Activated CD8-positive, alpha-beta T cell treated with anti-CD3 and anti-CD28 coated beads, Interleukin-2, amount 10 ng/mL, durations not matched to agents 7 days and 5 days (primary cell): ENCODE results near the gene GAGE10. TPM values are rescaled to one million over a fixed set of nuclear protein-coding genes. Genes with fewer than 3 reads are reported as not detected.
A peak's percentile ranks its signal among the peaks of the same experiment; 100 is the strongest.

Experiments
- ATAC-seq: fragments of 150-1000 bp; cut with Tn5 transposase; one replicate; pipeline ENCODE4 v1.10.0; 2021; ENCODE audit warnings: moderate library complexity
- CTCF ChIA-PET: fragments of 350-600 bp; sonication (Branson Sonifier 250); formaldehyde crosslinking; loops from one replicate; lab custom pipeline; 2021; ENCODE audit warnings: antibody characterized with exemption; lab: Charles Lee
- POLR2A ChIA-PET: fragments of 350-600 bp; sonication (Branson Sonifier 250); formaldehyde crosslinking; loops from one replicate; lab custom pipeline; 2021; ENCODE audit warnings: antibody characterized with exemption; lab: Charles Lee
- DNase-seq: peaks from one replicate; pipeline ENCODE4 v3.0.0-alpha.2; 2020
- H3K27ac Mint-ChIP-seq: one replicate; pipeline ENCODE4 v1.8.0; 2021; ENCODE audit warnings: mild to moderate bottlenecking, mixed read lengths
- H3K27me3 Mint-ChIP-seq: one replicate; pipeline ENCODE4 v1.8.0; 2021; ENCODE audit warnings: low read depth, mixed read lengths
- H3K36me3 Mint-ChIP-seq: one replicate; pipeline ENCODE4 v1.8.0; 2021; ENCODE audit warnings: low read depth, mixed read lengths
- H3K4me1 Mint-ChIP-seq: one replicate; pipeline ENCODE4 v1.8.0; 2021; ENCODE audit warnings: low read depth, mixed read lengths
- H3K4me3 Mint-ChIP-seq: one replicate; pipeline ENCODE4 v1.8.0; 2021; ENCODE audit warnings: mild to moderate bottlenecking, mixed read lengths
- H3K9me3 Mint-ChIP-seq: one replicate; pipeline ENCODE4 v1.8.0; 2022; ENCODE audit warnings: mixed read lengths; ENCODE audit not compliant: insufficient read depth
- total RNA-seq, 2 experiments: library from RNA; stranded (reverse); gene quantifications; one replicate each; pipeline ENCODE4 v1.2.3, GENCODE V29; 2021

The GAGE10 gene
- total RNA-seq, 2 experiments from 2014 or later: not detected

GRCh38 chrX:49266523-49267445 lies 36.7 kb upstream of the GAGE10 start:
- ChIA-PET POLR2A (interaction anchor here (1.2 kb wide), 1 partner anchor 76 kb away, joined by 6 read pairs; no protein-coding TSS in a partner anchor), CTCF (interaction anchor here (2.5 kb wide), 1 partner anchor 74 kb away, joined by 11 read pairs; no protein-coding TSS in a partner anchor)
- H3K27ac Mint-ChIP-seq: peak overlapping the region; percentile 39

GRCh38 chrX:49268702-49269009 lies 34.8 kb upstream of the GAGE10 start:
- Mint-ChIP-seq H3K4me3 (peak overlapping the region; percentile 82), H3K4me1 (peaks cover 56% of the 10 kb centered on the region), H3K9me3 (no peaks in the 10 kb centered on the region), H3K27ac (peak overlapping the region; percentile 99), H3K36me3 (peaks cover 12% of the 10 kb centered on the region), H3K27me3 (no peaks in the 10 kb centered on the region)
- CTCF ChIA-PET: interaction anchor here (0.9 to 2.5 kb wide), 3 partner anchors 41 to 113 kb away, joined by 3 to 11 read pairs (median 3); no protein-coding TSS in a partner anchor
- ATAC-seq: no peak
- POLR2A ChIA-PET: interaction anchor here (0.7 to 1.6 kb wide), 5 partner anchors 9 to 33 kb away, joined by 3 to 10 read pairs (median 7); partner anchors contain the start of gene CCDC22
- no peak for DNase-seq

More at GRCh38 chrX:49266523-49267445, 36.7 kb upstream of the GAGE10 start:
- DNase-seq (no peak), ATAC-seq (no peak)
- H3K36me3 Mint-ChIP-seq: peaks cover 13% of the 10 kb centered on the region
- H3K27me3 Mint-ChIP-seq: no peaks in the 10 kb centered on the region
- peaks cover 51% of the 10 kb centered on the region for H3K4me1 Mint-ChIP-seq
- no peaks in the 10 kb centered on the region for H3K9me3 Mint-ChIP-seq
- H3K4me3 Mint-ChIP-seq: no peak overlapping the region

- peak; percentile 86 for ATAC-seq
- peaks cover 56% of the 10 kb centered on the region for H3K4me1 Mint-ChIP-seq
- POLR2A ChIA-PET: interaction anchor here (0.7 to 1.6 kb wide), 5 partner anchors 10 to 34 kb away, joined by 3 to 10 read pairs (median 7); partner anchors contain the start of gene CCDC22
- peak overlapping the region; percentile 99 for H3K27ac Mint-ChIP-seq
- H3K4me3 Mint-ChIP-seq: peak overlapping the region; percentile 82
- H3K36me3 Mint-ChIP-seq: peaks cover 12% of the 10 kb centered on the region
- CTCF ChIA-PET: interaction anchor here (0.9 to 2.5 kb wide), 3 partner anchors 40 to 113 kb away, joined by 3 to 11 read pairs (median 3); no protein-coding TSS in a partner anchor
- H3K9me3 Mint-ChIP-seq: no peaks in the 10 kb centered on the region
- peak; percentile 96 for DNase-seq
- H3K27me3 Mint-ChIP-seq: no peaks in the 10 kb centered on the region
Measured at GRCh38 chrX:49269010-49269766, 34.3 kb upstream of the GAGE10 start.

- Mint-ChIP-seq H3K9me3 (no peaks in the 10 kb centered on the region), H3K4me1 (peaks cover 56% of the 10 kb centered on the region), H3K27ac (peak within 1 kb of the TSS; percentile 99), H3K27me3 (no peaks in the 10 kb centered on the region), H3K4me3 (peak within 1 kb of the TSS; percentile 82), H3K36me3 (peaks cover 18% of the 10 kb centered on the region)
- CTCF ChIA-PET: interaction anchor here (1.0 kb wide), 1 partner anchor 40 kb away, joined by 3 read pairs; no protein-coding TSS in a partner anchor
- DNase-seq (no peak), ATAC-seq (peak; percentile 6)
- POLR2A ChIA-PET: interaction anchor here (1.5 to 1.6 kb wide), 2 partner anchors 21 to 34 kb away, joined by 4 to 8 read pairs; partner anchors contain the start of gene CCDC22
Measured at GRCh38 chrX:49269767-49270248, 33.6 kb upstream of the GAGE10 start, which contains the start of gene PPP1R3F. TSS of gene PPP1R3F (plus strand) at chrX:49269793. CDS start at chrX:49269870, 77 bp downstream.

GRCh38 chrX:49270249-49270921 lies 33.1 kb upstream of the GAGE10 start:
- Mint-ChIP-seq H3K27me3 (no peaks in the 10 kb centered on the region), H3K4me1 (peaks cover 58% of the 10 kb centered on the region), H3K27ac (peak overlapping the region; percentile 83), H3K4me3 (peak overlapping the region; percentile 74), H3K36me3 (peaks cover 24% of the 10 kb centered on the region), H3K9me3 (no peaks in the 10 kb centered on the region)
- CTCF ChIA-PET: no interaction called here
- POLR2A ChIA-PET: no interaction called here
- ATAC-seq (no peak), DNase-seq (no peak)

GRCh38 chrX:49271341-49271740 lies 32.1 kb upstream of the GAGE10 start:
- H3K9me3 Mint-ChIP-seq: no peaks in the 10 kb centered on the region
- peaks cover 67% of the 10 kb centered on the region for H3K4me1 Mint-ChIP-seq
- ATAC-seq: no peak
- CTCF ChIA-PET: interaction anchor here (2.6 kb wide), 1 partner anchor 79 kb away, joined by 14 read pairs; no protein-coding TSS in a partner anchor
- H3K36me3 Mint-ChIP-seq: peaks cover 32% of the 10 kb centered on the region
- DNase-seq: no peak
- POLR2A ChIA-PET: no interaction called here
- H3K27me3 Mint-ChIP-seq: no peaks in the 10 kb centered on the region
- H3K4me3 Mint-ChIP-seq: peak overlapping the region; percentile 74
- H3K27ac Mint-ChIP-seq: peak overlapping the region; percentile 83

GRCh38 chrX:49272421-49272820 lies 31.0 kb upstream of the GAGE10 start:
- POLR2A ChIA-PET: interaction anchor here (0.9 to 1.7 kb wide), 7 partner anchors 8 to 334 kb away, joined by 3 to 5 read pairs (median 3); partner anchors contain the start of genes CCDC22 and PLP2
- DNase-seq (peak; percentile 48), ATAC-seq (no peak)
- Mint-ChIP-seq H3K27ac (peak overlapping the region; percentile 92), H3K36me3 (peaks cover 39% of the 10 kb centered on the region), H3K4me3 (peak overlapping the region; percentile 74), H3K4me1 (peaks cover 75% of the 10 kb centered on the region), H3K9me3 (no peaks in the 10 kb centered on the region), H3K27me3 (no peaks in the 10 kb centered on the region)
- CTCF ChIA-PET: interaction anchor here (1.1 to 2.6 kb wide), 3 partner anchors 8 to 82 kb away, joined by 3 to 14 read pairs (median 3); no protein-coding TSS in a partner anchor

GRCh38 chrX:49273181-49273727 lies 30.2 kb upstream of the GAGE10 start:
- peaks cover 76% of the 10 kb centered on the region for H3K4me1 Mint-ChIP-seq
- H3K4me3 Mint-ChIP-seq: peak overlapping the region; percentile 74
- CTCF ChIA-PET: interaction anchor here (1.2 to 2.6 kb wide), 2 partner anchors 81 to 82 kb away, joined by 3 to 14 read pairs; no protein-coding TSS in a partner anchor
- peak overlapping the region; percentile 92 for H3K27ac Mint-ChIP-seq
- H3K27me3 Mint-ChIP-seq: no peaks in the 10 kb centered on the region
- ATAC-seq (peak; percentile 8), DNase-seq (peak; percentile 70)
- POLR2A ChIA-PET: interaction anchor here (0.7 to 1.7 kb wide), 8 partner anchors 9 to 334 kb away, joined by 3 to 5 read pairs (median 3); partner anchors contain the start of gene PLP2
- H3K36me3 Mint-ChIP-seq: peaks cover 46% of the 10 kb centered on the region
- H3K9me3 Mint-ChIP-seq: no peaks in the 10 kb centered on the region

- Mint-ChIP-seq H3K9me3 (no peaks in the 10 kb centered on the region), H3K36me3 (peaks cover 55% of the 10 kb centered on the region), H3K27me3 (no peaks in the 10 kb centered on the region), H3K4me1 (peaks cover 86% of the 10 kb centered on the region), H3K27ac (peak overlapping the region; percentile 92), H3K4me3 (no peak overlapping the region)
- ChIA-PET CTCF (interaction anchor here (1.0 kb wide), 1 partner anchor 83 kb away, joined by 3 read pairs; no protein-coding TSS in a partner anchor), POLR2A (no interaction called here)
- DNase-seq (no peak), ATAC-seq (no peak)
Measured at GRCh38 chrX:49276207-49276606, 27.2 kb upstream of the GAGE10 start.
